Stimulated activated CD4-positive, alpha-beta T cell treated with anti-CD3 and anti-CD28 coated beads, Interleukin-4, amount 100 ng/mL, for 1 hour (primary cell): ENCODE measurements around the gene TCN1.
A peak's percentile ranks its signal among the peaks of the same experiment; 100 is the strongest.
"Not testable (repeated sequence)": the region's sequence is repeated elsewhere in the genome, so short reads cannot be mapped to it uniquely, and the experiment has no call there.

ENCODE experiments used
- DNase-seq: peaks from one replicate; pipeline ENCODE4 v3.0.0-alpha.2; 2020

The TCN1 gene

DNA sequence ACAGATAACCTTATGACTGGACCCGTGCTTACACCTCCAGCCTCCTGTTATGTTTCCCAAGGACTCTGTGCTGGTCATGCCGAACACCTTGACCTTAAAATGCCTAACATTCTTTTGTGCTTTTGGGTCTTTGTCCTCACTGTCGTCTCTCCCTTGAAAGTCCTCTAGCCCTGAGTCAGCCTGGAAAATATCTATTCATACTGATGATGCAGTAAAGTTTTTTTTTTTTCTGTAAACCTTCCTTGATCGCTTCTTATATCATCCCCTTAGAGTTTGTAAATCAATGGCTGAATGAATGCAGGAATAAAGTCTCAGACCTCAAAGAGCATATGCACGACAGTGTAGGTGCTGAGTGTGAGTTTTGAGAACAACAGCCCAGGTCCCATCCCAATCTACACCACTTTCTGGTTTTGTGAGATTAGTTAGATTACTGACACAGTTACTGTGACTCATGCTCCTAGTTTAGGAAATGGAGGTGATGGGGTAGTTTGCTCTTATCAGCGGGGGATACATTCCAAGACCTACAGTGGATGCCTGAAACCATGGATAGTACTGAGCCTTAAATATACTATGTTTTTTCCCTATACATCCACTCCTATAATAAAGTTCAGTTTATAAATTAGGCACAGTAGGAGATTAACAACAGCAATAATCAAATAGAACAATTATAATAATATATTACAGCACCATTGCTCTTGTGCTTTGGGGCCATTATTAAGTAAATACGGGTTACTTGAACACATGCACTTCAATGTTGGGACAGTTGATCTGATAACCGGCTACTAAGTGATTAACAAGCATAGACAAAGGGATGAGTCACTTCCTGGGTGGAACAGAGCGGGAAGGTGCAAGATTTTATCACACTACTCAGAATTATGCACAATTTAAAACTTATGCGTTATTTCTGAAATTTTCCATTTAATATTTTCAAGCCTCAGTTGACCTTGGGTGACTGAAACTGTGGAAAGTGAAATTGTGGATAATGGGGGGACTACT is 8.6 kb downstream of the TCN1 start:
- DNase-seq: no peak

DNA sequence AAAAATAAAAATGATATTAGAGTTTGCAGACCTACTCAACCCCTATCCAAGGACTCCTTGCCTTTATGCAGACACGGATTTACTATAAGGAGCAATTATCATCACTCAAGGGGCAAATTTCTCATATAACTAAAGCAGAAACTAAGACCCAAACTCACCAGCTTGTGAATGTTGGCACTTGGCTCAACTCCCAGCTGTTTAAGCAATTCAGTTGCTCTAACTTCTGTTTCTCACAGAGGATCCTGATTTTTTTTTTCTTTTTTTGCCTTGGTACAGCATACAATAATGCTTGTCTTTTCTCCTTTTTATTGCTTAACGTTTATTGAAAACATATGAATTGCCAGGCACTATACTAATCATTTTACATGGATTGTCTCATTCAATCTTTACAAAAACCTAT is 11.4 kb downstream of the TCN1 start:
- DNase-seq: no peak

DNA sequence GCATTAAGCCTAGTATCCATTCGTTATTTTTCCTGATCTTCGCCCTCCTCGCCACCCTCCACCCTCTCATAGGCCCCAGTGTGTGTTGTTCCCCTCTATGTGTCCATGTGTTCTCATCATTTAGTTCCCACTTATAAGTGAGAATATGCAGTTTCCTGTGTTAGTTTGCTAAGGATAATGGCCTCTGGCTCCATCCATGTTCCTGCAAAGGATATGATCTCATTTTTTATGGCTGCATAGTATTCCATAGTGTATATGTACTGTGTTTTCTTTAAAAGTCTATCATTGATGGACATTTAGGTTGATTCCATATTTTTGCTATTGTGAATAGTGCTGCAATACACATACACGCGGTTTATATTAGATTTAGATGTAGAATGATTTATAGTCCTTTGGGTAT is 14.9 kb downstream of the TCN1 start:
- DNase-seq: not testable (repeated sequence)

DNA sequence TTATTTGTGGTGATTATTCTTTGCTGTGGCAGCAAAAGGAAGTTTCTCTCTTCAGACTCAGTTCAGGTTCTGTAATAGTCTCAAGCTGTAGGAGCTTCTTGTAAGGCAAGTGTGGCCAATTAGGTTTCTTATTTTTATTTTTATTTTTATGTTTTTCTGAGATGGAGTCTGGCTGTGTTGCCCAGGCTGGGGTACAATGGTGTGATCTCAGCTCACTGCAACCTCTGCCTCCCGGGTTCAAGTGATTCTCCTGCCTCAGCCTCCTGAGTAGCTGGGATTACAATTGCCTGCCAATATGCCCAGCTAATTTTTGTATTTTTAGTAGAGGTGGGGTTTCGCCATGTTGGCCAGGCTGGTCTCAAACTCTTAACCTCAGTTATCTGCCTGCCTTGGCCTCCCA is 16.7 kb downstream of the TCN1 start:
- not testable (repeated sequence) for DNase-seq

DNA sequence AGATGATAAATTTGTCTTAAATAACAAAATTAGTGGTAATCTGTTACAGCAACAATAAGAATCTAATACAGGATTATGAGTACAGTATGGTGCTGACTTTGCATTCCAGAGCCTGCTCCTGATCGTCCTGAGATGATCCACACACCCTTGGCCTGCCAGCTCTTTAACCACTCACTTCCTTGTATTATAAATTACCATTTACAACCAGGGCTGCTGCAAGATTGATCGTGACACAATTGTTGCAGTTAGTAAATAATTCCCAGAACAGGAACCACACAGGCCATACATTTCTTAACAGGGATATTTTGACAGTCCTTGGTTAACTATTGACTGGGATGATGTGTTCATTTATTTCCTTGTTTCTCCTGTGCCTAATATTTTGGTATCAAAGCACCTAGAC is 17.2 kb downstream of the TCN1 start:
- DNase-seq: no peak

DNA sequence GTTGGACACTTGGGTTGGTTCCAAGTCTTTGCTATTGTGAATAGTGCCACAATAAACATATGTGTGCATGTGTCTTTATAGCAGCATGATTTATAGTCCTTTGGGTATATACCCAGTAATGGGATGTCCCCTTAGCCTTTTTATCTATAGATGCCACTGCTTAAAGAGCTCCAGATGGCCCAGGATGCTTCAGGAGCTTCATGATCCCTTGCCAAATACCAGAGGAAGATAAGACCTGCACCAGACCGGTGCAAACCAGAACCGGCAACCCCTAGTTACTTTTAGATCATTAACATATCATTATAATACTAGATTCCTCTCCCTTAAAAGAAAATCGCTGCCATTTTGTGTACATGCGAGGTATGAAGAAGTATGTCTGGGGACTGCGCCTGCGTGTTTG is 17.8 kb downstream of the TCN1 start:
- not testable (repeated sequence) for DNase-seq

DNA sequence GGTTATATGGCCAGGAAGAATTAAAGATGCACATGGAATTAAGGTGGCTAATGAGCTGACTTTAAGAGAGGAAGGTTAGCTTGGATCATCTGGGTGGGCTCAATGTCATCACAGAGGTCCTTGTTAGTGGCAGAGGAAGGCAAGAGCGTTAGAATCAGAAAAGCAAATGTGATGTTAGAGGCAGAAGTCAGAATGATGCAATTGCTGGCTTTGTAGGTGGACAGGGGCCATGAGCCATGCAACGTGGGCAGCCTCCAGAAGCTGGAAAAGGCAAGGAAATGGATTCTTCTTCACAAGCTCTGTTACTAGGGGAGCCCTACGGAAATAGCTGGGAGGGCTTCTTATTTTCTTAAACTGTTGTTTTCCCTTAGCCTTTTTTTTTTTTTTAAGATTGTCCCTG is 18.7 kb downstream of the TCN1 start:
- DNase-seq: no peak

DNA sequence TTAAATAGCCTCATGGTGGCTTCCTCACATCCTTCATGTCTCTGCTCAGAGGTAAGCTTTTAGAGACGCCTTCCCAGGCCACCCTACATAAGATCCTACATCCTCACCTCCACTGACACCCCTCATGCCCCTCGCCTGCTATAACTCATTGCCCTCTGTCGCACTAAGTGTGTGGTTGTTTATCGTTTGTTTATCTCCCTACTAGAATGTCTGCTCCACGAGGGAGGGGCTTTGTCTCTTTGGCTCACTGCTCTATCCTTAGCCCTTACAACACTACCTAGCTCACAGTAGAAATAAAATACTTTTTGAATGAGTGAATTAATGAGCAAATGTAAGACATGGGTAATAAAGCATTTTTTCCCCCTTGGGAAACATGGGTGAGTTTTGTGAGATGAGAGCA is 19.7 kb downstream of the TCN1 start:
- DNase-seq: no peak

DNA sequence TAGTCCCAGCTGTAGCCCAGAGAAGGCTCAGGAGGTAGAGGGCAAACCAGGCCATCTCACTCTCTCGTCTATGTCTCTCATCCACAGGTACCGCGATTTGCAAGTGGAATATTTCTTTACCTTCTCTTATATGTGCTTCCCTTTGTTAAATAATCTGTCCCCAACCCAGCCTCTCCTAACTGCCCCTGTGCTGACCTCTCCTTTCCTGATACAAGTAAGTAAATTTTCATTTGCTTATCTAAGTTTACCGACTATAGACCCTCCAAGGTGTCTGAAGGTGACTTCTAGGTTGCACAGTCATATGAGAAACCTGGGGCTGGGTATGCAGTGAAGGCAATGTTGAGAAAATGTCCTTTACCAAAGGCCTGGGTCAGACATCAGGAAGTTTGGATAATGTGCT is 20.9 kb downstream of the TCN1 start, which contains the start of gene CBLIF:
CBLIF (minus strand) TSS at position 101 of the 400 bp plus-strand sequence; CDS start at position 55, 46 bp downstream.
- no peak for DNase-seq

DNA sequence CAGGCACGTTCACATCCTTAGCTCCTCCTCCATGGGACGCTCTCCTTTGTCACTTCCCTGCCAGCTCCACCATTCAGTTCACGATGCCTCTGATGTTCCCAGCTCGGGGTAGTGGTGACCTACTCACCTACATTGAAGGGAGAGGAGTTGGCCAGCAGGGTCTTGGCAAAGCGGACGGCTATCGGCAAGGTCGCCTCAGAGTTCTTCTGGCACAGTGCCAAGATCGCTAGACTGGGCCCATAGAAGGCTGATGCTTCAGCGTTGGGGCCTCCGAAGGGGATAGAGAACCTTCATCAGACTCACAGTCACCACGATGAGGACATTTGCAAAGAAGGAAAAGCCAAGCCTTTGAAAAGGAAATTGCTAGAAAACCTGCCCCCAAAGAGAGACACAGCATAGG is 24.0 kb downstream of the TCN1 start:
- DNase-seq: no peak

DNA sequence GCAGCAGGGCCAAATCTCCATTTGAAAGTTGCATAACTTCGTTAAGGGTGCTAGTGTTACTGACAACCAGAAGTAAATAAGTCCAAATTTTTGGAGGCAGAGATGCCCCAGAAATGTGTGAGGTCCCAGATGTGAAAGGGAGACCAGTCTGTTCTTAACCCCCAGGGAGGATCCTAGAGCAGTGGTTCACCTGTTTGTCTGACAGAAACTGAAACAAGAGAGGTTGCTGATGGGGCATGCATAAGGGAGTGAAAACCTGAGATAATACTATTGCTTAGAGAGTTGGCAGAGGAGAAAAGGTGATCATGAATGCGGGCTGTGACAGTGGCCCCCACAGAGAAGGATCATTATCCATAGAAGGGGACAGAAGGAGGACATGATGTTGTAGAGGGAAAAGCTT is 24.8 kb downstream of the TCN1 start:
- DNase-seq: no peak

DNA sequence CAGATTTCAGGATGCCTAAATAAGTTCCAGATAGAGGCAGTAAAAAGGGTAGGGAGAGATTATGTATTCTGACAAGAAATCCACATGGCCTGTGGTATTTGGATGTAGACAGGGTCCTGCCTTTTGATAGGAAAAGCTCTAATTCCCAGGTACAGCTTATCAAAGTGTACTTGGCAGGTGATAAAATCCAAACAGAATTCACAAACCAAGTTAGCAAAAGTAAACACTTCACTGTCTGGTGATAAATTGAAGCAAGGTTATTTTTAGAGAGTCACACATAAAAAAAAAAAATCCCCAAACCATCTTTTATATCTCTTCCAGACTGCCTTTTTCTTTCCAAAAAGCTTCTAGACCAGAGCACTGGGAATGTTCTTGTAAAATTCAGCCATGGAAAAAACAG is 26.7 kb downstream of the TCN1 start:
- no peak for DNase-seq

DNA sequence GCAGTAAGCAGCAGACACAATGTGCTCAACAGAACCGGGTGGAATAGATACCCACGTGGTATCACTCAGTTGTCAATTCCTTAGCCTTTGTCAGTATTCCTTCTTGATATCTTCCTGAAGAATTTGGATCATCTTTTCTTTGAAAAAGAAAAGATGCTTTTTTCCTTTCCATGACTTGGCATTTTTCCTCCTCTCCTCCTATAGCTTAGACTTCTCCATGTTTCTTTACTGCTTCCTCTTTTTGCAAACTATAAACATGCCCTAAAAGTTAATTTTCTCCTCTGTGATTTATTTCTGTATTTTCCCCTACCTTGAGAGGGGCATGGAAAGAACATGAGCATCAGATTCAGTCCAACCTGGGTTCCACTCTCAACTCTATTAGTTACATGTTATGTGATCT is 32.7 kb downstream of the TCN1 start:
- no peak for DNase-seq

DNA sequence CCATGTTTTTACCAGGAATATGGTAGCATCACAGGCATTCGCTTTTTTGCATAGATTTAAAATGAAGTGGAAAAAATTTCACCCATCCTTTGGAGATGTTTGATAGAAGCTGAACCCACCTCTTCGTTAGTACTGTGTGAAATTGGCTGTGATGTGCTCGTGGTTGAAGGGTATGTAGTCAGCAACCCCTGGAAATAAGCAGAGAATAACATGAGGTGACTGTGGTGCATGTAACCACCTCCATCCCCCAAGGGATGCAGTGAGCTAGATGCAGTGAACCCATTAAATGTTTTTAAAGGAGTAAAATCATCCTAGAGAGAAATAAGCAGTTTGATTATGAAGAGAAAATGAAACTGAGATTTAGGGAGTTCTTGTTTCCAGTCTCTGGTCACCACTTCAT is 36.9 kb downstream of the TCN1 start:
- no peak for DNase-seq

DNA sequence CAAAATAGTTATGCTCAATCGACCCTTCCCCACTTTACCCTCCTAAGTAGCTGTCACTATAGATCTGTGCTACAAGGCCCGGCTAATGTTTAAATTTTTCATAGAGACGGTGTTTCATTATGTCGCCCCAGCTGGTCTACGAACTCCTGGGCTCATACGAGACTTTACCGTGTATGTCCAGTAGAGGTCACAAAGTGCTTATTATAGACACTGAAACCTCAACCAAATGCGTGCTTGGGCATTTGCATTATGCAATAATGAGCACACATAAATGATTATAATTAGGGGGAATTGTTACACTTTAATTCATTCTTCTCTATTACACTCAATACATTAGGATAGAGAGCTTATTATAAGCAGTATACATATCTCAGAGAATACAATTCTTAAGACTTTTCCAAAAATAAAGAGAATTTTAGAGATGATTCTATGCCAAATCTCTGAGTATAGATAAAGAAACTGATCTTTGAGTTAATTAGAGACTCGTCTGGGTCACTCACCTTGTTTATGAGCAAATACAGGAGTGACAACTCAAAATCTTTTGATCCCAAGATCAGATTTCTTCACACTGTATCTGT is 43.2 kb downstream of the TCN1 start:
- DNase-seq: no peak

DNA sequence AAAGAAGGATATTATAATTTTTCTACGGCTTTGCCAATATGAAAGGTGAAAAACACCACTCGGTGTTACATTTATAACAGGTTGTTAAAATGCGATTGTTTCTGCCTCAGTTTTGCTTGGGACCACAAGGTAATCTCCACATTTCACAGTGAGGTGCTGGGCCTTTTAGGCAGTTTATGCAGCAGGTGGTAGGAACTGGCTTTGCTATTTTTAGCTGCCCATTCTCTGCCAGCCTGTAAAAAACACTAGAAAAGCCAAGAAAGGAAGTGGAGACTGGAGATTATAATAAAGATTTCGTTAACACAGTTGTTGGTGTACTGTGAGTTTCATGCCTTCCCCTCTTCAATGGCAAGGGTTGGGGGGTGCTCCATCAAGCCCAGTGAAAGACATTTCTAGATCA is 47.7 kb downstream of the TCN1 start:
- DNase-seq: no peak

DNA sequence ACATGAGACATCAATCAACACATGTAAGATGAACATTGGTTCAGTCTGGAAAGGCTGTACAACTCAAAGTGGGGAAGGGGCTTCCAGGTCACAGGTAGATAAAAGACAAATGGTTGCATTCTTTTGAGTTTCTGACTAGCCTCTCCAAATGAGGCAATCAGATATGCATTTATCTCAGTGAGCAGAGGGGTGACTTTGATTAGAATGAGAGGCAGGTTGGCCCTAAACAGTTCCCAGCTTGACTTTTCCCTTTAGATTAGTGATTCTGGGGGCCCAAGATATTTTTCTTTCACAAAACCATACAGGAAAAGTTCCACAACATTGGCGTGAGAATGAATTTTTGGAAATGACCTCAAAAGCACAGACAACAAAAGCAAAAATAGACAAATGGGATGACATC is 49.9 kb downstream of the TCN1 start:
- not testable (repeated sequence) for DNase-seq

DNA sequence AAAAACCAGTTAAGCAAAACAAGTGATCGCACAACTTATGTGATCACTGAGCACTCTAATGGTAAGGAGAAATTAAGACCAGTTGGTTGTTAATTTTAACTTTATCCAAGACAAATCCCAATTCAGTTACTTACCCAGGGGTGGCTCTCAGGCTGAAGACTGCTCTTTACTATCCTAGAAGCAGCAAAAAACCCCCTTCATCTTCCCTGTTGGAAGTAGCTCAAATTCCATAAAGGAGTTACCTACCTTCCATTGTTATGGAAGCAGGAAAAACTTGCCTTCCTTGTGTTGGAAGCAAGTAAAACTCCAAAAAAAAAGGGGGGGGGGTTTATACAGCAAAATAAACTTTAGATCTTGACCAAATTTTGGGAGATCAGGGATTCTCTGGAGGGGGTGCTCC is 50.5 kb downstream of the TCN1 start:
- no peak for DNase-seq

DNA sequence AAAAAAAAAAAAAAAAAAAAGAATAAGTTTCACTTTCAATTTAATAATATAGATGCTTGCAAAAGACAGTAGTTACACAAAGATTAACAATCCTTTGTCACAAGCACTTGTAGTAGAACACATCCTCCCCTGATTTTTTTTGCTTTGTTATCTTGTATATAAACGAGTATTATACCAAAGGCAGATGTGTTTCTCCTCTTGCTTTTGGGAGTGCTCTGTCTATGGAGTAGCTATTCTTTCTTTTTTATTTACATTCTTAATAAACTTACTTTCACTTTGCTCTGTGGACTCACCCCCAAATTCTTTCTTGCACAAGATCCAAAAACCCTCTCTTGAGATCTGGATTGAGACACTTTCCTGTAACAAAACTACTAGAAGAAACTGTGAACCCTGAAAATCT is 52.3 kb downstream of the TCN1 start:
- DNase-seq: no peak

DNA sequence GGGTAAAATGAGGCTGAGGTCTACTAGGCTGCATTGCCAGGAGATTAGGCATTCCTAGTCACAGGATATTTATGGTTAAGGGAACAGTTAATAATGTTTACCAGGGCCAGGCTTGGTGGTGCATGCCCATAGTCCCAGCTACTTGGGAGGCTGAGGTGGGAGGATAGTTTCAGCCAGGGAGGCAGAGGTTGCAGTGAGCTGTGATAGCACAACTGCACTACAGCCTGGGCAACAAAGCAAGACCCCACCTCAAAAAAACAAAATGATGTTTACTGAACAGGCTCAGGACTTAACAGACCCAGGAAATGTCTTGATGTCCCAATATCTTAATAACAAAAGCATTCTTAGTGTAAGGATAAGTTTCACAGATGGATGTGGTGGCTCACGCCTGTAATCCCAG is 52.9 kb downstream of the TCN1 start:
- DNase-seq: no peak

DNA sequence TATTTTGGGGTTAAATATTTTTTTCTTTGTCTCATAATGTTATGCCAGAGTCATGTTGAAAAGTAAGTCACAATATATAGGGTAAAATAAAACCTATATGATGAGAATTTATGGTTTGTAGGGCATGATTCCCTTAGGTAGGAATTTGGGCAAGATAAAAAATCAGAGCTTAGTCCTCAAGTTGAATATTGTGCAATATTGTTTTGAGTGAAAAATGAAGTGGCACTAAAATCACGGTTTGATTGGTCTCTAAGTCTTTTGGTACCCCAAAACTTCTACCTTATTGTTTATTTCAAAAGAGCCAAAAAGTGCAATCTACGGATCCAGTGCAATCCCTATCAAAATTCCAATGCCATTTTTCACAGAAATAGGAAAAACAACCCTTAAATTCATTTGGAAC is 54.1 kb downstream of the TCN1 start:
- no peak for DNase-seq

DNA sequence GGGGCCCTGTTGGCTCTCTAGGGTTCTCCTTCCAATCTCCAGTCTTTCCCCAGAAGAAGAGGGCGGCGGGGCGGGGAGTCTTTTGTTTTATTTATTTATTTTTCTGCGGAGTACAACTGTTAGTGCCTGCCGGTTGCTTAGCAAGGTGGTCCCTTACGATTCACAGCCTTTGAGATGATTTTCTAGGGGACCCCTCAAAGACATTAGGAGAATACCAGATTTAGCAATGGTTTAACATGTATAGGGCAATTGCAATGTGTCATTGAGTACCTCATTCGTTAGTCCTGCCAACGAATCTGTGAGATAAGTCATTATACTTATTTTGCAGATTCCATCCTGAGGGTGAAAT is 55.4 kb downstream of the TCN1 start:
- DNase-seq: no peak

DNA sequence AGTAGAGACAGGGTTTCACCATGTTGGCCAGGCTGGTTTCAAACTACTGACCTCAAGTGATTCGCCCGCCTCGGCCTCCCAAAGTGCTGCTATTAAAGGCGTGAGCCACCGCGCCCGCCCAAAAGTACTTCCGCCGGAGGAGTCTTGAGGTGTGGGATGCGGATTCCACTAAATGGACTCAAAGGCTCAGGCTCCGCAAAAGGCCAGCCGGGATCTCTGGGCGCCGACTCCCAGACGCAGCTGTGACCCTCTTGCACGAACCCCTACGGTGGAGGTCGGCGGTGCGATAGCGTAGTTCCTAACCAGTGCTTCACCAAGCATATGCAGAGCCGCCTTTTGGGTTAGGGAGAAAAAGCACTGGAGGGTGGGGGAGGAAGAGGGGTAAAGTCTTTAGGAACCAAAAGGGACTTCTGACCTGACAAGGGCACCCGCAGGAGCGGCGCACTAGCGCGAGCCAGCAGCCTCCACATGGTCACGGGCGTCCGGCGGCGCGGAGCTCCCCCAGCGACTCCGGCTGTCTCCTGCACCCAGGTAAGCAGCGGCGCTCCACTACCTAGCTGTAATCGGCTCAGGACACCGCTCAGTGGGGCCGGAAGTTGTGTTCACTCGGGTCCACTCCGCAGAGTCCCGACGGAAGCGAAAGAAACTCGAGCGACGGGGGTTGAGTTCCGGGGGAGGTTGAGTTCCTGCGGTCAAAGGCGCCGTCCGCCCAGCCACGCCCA is 55.9 kb downstream of the TCN1 start, which contains the start of gene MRPL16:
MRPL16 (minus strand) TSS at position 590 of the 722 bp plus-strand sequence; CDS start at position 470, 120 bp downstream.
- peak; percentile 86 for DNase-seq
